Kidney (tissue), 14 donors: Measurements from ENCODE around the gene DNASE1L1. TPM values are rescaled to one million over a fixed set of nuclear protein-coding genes. Genes with fewer than 3 reads are reported as not detected.

Experiments used
- DNase-seq, 5 donors: peaks; one replicate each; pipeline ENCODE4 v3.0.0-alpha.2; 2013 to 2020
- FAIRE-seq: peaks from 2 replicates; lab custom pipeline; 2012; peaks lifted over from hg19 to GRCh38; lab: Jason Lieb, UNC
- H3K27ac ChIP-seq, 2 donors: one replicate each; pipeline ENCODE4 v1.7.0; 2013; ENCODE audit warnings: low read depth in 2 of 2, low read length in 2 of 2, inconsistent platforms in 1 of 2
- H3K27me3 ChIP-seq: one replicate; pipeline ENCODE4 v1.7.1; 2013; ENCODE audit warnings: low read length, inconsistent platforms; ENCODE audit not compliant: control insufficient read depth, insufficient read depth
- H3K36me3 ChIP-seq, 3 donors: one replicate each; pipeline versions ENCODE4 v1.7.0 to v1.7.1; 2013; ENCODE audit warnings: low read length in 3 of 3, control low read depth in 1 of 3, inconsistent platforms in 1 of 3; ENCODE audit not compliant: insufficient read depth in 3 of 3, control insufficient read depth in 2 of 3
- H3K4me1 ChIP-seq, 3 donors: one replicate each; pipeline versions ENCODE4 v1.7.0 to v1.7.1; 2013; ENCODE audit warnings: low read length in 3 of 3, inconsistent platforms in 1 of 3, low read depth in 1 of 3; ENCODE audit not compliant: control insufficient read depth in 2 of 3, insufficient read depth in 2 of 3
- H3K4me3 ChIP-seq, 3 donors: one replicate each; pipeline versions ENCODE4 v1.7.0 to v1.8.1; 2013; ENCODE audit warnings: low read length in 3 of 3, control low read depth in 1 of 3, inconsistent platforms in 1 of 3
- H3K9ac ChIP-seq, 3 donors: one replicate each; pipeline versions ENCODE4 v1.7.0 to v1.7.1; 2013; ENCODE audit warnings: low read length in 3 of 3, control low read depth in 1 of 3, inconsistent platforms in 1 of 3
- H3K9me3 ChIP-seq, 3 donors: one replicate each; pipeline versions ENCODE4 v1.7.0 to v1.7.1; 2013; ENCODE audit warnings: low read length in 3 of 3, control low read depth in 1 of 3, inconsistent platforms in 1 of 3; ENCODE audit not compliant: control insufficient read depth in 2 of 3, insufficient read depth in 1 of 3
- CTCF ChIP-seq: IDR thresholded peaks from 3 replicates; pipeline ENCODE4 v1.5.1; 2012; ENCODE audit warnings: mild to moderate bottlenecking, moderate library complexity, borderline replicate concordance; ENCODE audit not compliant: insufficient read depth; ENCODE audit errors: extremely low read depth
- intact Hi-C: fragments of 100-400 bp; cut with DNase I; formaldehyde crosslinking; loops from one replicate; pipeline ENCODE4 v1.11.1; 2022
- polyA plus RNA-seq: library from polyadenylated mRNA; stranded (reverse); fragments of 350-450 nt; fragmentation: Illumina TruSeq; extraction: RNeasy Lipid Tissue Mini Kit (QIAGEN cat#74804); gene quantifications from one replicate; pipeline ENCODE4 v1.2.3, GENCODE V29; 2014; ENCODE audit warnings: low read depth, low replicate concordance; ENCODE audit not compliant: insufficient read depth
- total RNA-seq: library from RNA; stranded (reverse); fragmentation: NEBNext Ultra II Directional; extraction: Animal tissue kit (Norgen Biotek cat#: 25700); gene quantifications from one replicate; pipeline ENCODE4 v1.2.1, GENCODE V29; 2021
- donor health status: control.
- donor health status: control.
- donor health status: control.
- donor health status: control.
- donor health status: control.
- donor health status: DM: yes; HTN: yes; CAD: no.
- donor health status: Normal renal cell carcinoma (clear cell type).

Gene DNASE1L1
- total and polyA plus RNA-seq, 2 donors from 2014 or later: 28.0 to 33.8 TPM

GRCh38 chrX:154358829-154359228, 50.2 kb downstream of the DNASE1L1 start:
- TF ChIP-seq CTCF: no peak
- H3K9ac ChIP-seq: no peak overlapping the region
- H3K27ac ChIP-seq: no peak overlapping the region

GRCh38 chrX:154358011-154358410, 51.0 kb downstream of the DNASE1L1 start:
- intact Hi-C loops: no loop called here
- Histone ChIP-seq H3K36me3 (peaks cover 0 to 28% (median 12%) of the 10 kb centered on the region in 3 donors), H3K27ac (no peak overlapping the region), H3K9ac (no peak overlapping the region), H3K4me3 (no peak overlapping the region), H3K27me3 (no peaks in the 10 kb centered on the region), H3K4me1 (no peaks in the 10 kb centered on the region), H3K9me3 (no peaks in the 10 kb centered on the region)
- FAIRE-seq (no peak), DNase-seq (no peak)
- TF ChIP-seq CTCF: no peak

More at GRCh38 chrX:154358829-154359228, 50.2 kb downstream of the DNASE1L1 start:
- intact Hi-C loops: no loop called here
- H3K9me3 ChIP-seq: no peaks in the 10 kb centered on the region
- H3K27me3 ChIP-seq: no peaks in the 10 kb centered on the region
- H3K4me3 ChIP-seq: no peak overlapping the region
- DNase-seq (no peak), FAIRE-seq (no peak)
- no peaks in the 10 kb centered on the region for H3K4me1 ChIP-seq
- H3K36me3 ChIP-seq: peaks cover under 1 to 20% (median 11%) of the 10 kb centered on the region in 3 donors

- intact Hi-C loops: no loop called here
- no peak overlapping the region for H3K9ac ChIP-seq
- H3K27me3 ChIP-seq: no peaks in the 10 kb centered on the region
- no peaks in the 10 kb centered on the region for H3K9me3 ChIP-seq
- H3K4me1 ChIP-seq: no peaks in the 10 kb centered on the region
- H3K27ac ChIP-seq: no peak overlapping the region
- DNase-seq: no peak
- no peak for FAIRE-seq
- peaks cover 0 to 28% (median 13%) of the 10 kb centered on the region in 3 donors for H3K36me3 ChIP-seq
- H3K4me3 ChIP-seq: no peak overlapping the region
- TF ChIP-seq CTCF: no peak
Measured at GRCh38 chrX:154357205-154357604, 51.8 kb downstream of the DNASE1L1 start.

GRCh38 chrX:154356596-154356995, 52.5 kb downstream of the DNASE1L1 start:
- intact Hi-C loops: no loop called here
- Histone ChIP-seq H3K4me3 (no peak overlapping the region), H3K9me3 (no peaks in the 10 kb centered on the region), H3K36me3 (peaks cover 0 to 22% (median 10%) of the 10 kb centered on the region in 3 donors), H3K4me1 (no peaks in the 10 kb centered on the region), H3K27me3 (no peaks in the 10 kb centered on the region), H3K9ac (no peak overlapping the region), H3K27ac (no peak overlapping the region)
- FAIRE-seq (no peak), DNase-seq (no peak)
- TF ChIP-seq CTCF: no peak
